GM23248 (cell line): ENCODE measurements around the gene RAPGEF4. TPM values are rescaled to one million over a fixed set of nuclear protein-coding genes. Genes with fewer than 3 reads are reported as not detected.
A peak's percentile ranks its signal among the peaks of the same experiment; 100 is the strongest.

Experiments
- DNase-seq: peaks from one replicate; pipeline ENCODE4 v3.0.0-alpha.2; 2015
- H2AFZ ChIP-seq: fragments of 200-600 bp; sonication (generic); 2 replicates; pipeline ENCODE4 v1.6.1; 2016; ENCODE audit warnings: antibody characterized with exemption
- H3F3A ChIP-seq: fragments of 200-600 bp; sonication (generic); 2 replicates; pipeline ENCODE4 v1.6.1; 2016; ENCODE audit warnings: mild to moderate bottlenecking, antibody characterized with exemption, mixed run types; ENCODE audit not compliant: insufficient read depth
- H3K27ac ChIP-seq: fragments of 200-600 bp; sonication (generic); 2 replicates; pipeline ENCODE4 v1.5.1; 2016; ENCODE audit warnings: mild to moderate bottlenecking
- H3K27me3 ChIP-seq: fragments of 200-600 bp; sonication (generic); replicated peaks from 2 replicates; pipeline ENCODE4 v1.6.1; 2016; ENCODE audit warnings: mild to moderate bottlenecking; ENCODE audit not compliant: insufficient read depth
- H3K36me3 ChIP-seq: fragments of 200-600 bp; sonication (generic); 2 replicates; pipeline ENCODE4 v1.6.1; 2016; ENCODE audit warnings: low read depth, mild to moderate bottlenecking
- H3K4me1 ChIP-seq: fragments of 200-600 bp; sonication (generic); 2 replicates; pipeline ENCODE4 v1.6.1; 2016; ENCODE audit warnings: mild to moderate bottlenecking; ENCODE audit not compliant: insufficient read depth
- H3K4me2 ChIP-seq: fragments of 200-600 bp; sonication (generic); one replicate; pipeline ENCODE4 v1.6.1; 2016; ENCODE audit warnings: mild to moderate bottlenecking; ENCODE audit not compliant: unreplicated experiment
- H3K4me3 ChIP-seq: fragments of 200-600 bp; sonication (generic); 2 replicates; pipeline ENCODE4 v1.5.1; 2016; ENCODE audit warnings: mild to moderate bottlenecking
- H3K79me2 ChIP-seq: fragments of 200-600 bp; sonication (generic); 2 replicates; pipeline ENCODE4 v1.6.1; 2016; ENCODE audit warnings: mild to moderate bottlenecking; ENCODE audit not compliant: insufficient read depth
- H3K9ac ChIP-seq: fragments of 200-600 bp; sonication (generic); 2 replicates; pipeline ENCODE4 v1.6.1; 2016; ENCODE audit warnings: mild to moderate bottlenecking
- H3K9me2 ChIP-seq: fragments of 200-600 bp; sonication (generic); 2 replicates; pipeline ENCODE4 v1.6.1; 2016; ENCODE audit warnings: mixed run types, mild to moderate bottlenecking, moderate library complexity; ENCODE audit not compliant: insufficient read depth
- H3K9me3 ChIP-seq: fragments of 200-600 bp; sonication (generic); one replicate; pipeline ENCODE4 v1.6.1; 2017; ENCODE audit warnings: low read depth
- H4K20me1 ChIP-seq: fragments of 200-600 bp; sonication (generic); 2 replicates; pipeline ENCODE4 v1.6.0; 2016; ENCODE audit not compliant: insufficient read depth
- EZH2 ChIP-seq: fragments of 200-600 bp; sonication (generic); IDR thresholded peaks from 2 replicates; pipeline ENCODE4 v1.6.1; 2018; ENCODE audit warnings: antibody characterized with exemption, mild to moderate bottlenecking; ENCODE audit not compliant: insufficient read depth, poor library complexity, severe bottlenecking
- EZH2phosphoT487 ChIP-seq: fragments of 200-600 bp; sonication (generic); IDR thresholded peaks from 2 replicates; pipeline ENCODE4 v1.6.1; 2018; ENCODE audit warnings: antibody characterized with exemption, moderate library complexity, mild to moderate bottlenecking, low read depth; ENCODE audit not compliant: insufficient read depth
- WGBS, 2 experiments: methylation state at CpG; one replicate each; pipeline ENCODE4 v1.1.6; 2015 to 2017; ENCODE audit warnings: low lambda C conversion rate in 2 of 2, low coverage in 1 of 2; ENCODE audit errors: missing lambda C conversion rate in 2 of 2; 5-methylcytosine and 5-hydroxymethylcytosine counted together
- in situ Hi-C: fragments of 300-500 bp; cut with MboI; formaldehyde crosslinking; loops from 2 replicates; pipeline ENCODE4 v1.15.0; 2020
- polyA plus RNA-seq: library from polyadenylated mRNA; unstranded; fragments of >200 nt; fragmentation: Nextera tagmentation; extraction: Ambion mirVana; gene quantifications from 2 replicates; pipeline ENCODE4 v1.2.1, GENCODE V29; 2016
- total RNA-seq: library from RNA; depleted of rRNA; stranded (reverse); fragments of >200 nt; shearing (Covaris generic); gene quantifications from 2 replicates; pipeline ENCODE4 v1.2.3, GENCODE V29; 2014

RAPGEF4 gene
- total and polyA plus RNA-seq, 2 experiments from 2014 or later, result 2.2 TPM; not detected in 1

GRCh38 chr2:172730411-172730810 lies 5.2 kb upstream of the RAPGEF4 start:
- in situ Hi-C loops, result no loop called here
- peaks cover 4% of the 10 kb centered on the region; the same call in 1 of the 2 replicates for H3K27me3 ChIP-seq
- no peak for DNase-seq
- WGBS, 2 experiments, result 81% methylated on average over 2 of the region's 2 CpGs
- H2AFZ ChIP-seq, result no peak overlapping the region
- no peaks in the 10 kb centered on the region for H3K4me1 ChIP-seq
- no peaks in the 10 kb centered on the region for H4K20me1 ChIP-seq
- no peak overlapping the region for H3K9ac ChIP-seq
- H3F3A ChIP-seq, result no peaks in the 10 kb centered on the region
- H3K9me2 ChIP-seq, result no peaks in the 10 kb centered on the region
- no peak overlapping the region for H3K4me2 ChIP-seq
- H3K9me3 ChIP-seq, result no peaks in the 10 kb centered on the region
- H3K36me3 ChIP-seq, result no peaks in the 10 kb centered on the region
- H3K4me3 ChIP-seq, result no peak overlapping the region
- no peak overlapping the region for H3K27ac ChIP-seq
- no peaks in the 10 kb centered on the region for H3K79me2 ChIP-seq
- TF ChIP-seq EZH2 (no peak), EZH2phosphoT487 (no peak)

GRCh38 chr2:172734711-172735581 lies 699 bp upstream of the RAPGEF4 start:
- no peaks in the 10 kb centered on the region for H3K79me2 ChIP-seq
- peak overlapping the region; percentile 78 for H3K4me2 ChIP-seq
- no peaks in the 10 kb centered on the region for H3K9me2 ChIP-seq
- WGBS, 2 experiments, result 37 to 41% methylated on average over 24 of the region's 24 CpGs
- in situ Hi-C loops, result no loop called here
- no peaks in the 10 kb centered on the region for H3K4me1 ChIP-seq
- H3K27ac ChIP-seq, result no peak overlapping the region
- H3K27me3 ChIP-seq, result peaks cover 17% of the 10 kb centered on the region
- H3K9ac ChIP-seq, result no peak overlapping the region
- no peaks in the 10 kb centered on the region for H3K36me3 ChIP-seq
- no peaks in the 10 kb centered on the region for H3K9me3 ChIP-seq
- peak; percentile 23 for DNase-seq
- TF ChIP-seq EZH2phosphoT487, result no peak
- no peak for TF ChIP-seq EZH2
- no peaks in the 10 kb centered on the region for H3F3A ChIP-seq
- H4K20me1 ChIP-seq, result no peaks in the 10 kb centered on the region
- H2AFZ ChIP-seq, result peak overlapping the region; percentile 43; the same call in 1 of the 2 replicates
- H3K4me3 ChIP-seq, result peak overlapping the region; percentile 63

DNA sequence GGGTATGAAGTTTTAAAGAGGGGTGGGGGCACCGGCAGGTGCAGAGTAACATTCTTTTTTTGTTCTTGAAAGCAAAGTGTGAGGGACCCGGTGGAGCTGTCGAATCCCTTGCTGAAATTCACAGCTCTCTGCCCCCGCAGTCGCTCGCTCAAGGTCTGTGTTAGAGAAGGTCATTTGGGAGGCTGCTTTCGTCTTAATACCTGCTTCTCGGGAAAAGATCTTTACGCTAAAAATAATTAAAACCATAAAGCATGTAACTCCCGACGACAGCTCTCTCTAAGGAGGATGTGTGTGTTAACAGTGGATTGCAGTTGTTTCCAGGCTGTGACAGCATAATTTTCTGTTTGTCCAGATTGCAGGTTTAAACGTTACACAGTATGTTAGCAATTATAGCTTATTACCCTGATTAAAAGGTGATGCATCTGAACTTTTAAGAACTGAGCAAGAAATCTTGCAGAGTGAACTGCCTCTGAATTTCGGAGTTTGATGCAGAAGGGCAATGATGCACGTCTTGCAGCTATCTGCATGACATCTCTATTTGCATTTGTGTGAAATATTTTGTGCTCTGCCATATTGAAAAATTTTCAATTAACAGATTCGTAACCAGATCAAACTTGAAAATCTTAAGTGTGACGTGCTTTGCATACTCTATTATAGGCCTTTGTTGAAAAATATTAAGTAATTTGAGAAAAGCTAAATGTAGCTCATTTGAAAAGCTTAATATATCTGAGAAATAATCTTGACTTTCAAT lies 954 bp downstream of the RAPGEF4 start:
- 67 to 68% methylated on average over 16 of the region's 16 CpGs for WGBS, 2 experiments
- no peaks in the 10 kb centered on the region for H4K20me1 ChIP-seq
- in situ Hi-C loops, result no loop called here
- H3K36me3 ChIP-seq, result no peaks in the 10 kb centered on the region
- DNase-seq, result no peak
- peak overlapping the region; percentile 78 for H3K4me2 ChIP-seq
- no peak overlapping the region for H3K9ac ChIP-seq
- TF ChIP-seq EZH2 (no peak), EZH2phosphoT487 (no peak)
- H3K4me1 ChIP-seq, result no peaks in the 10 kb centered on the region
- H3K79me2 ChIP-seq, result no peaks in the 10 kb centered on the region
- H3K4me3 ChIP-seq, result peak overlapping the region; percentile 63; the same call in 1 of the 2 replicates
- H3K9me2 ChIP-seq, result no peaks in the 10 kb centered on the region
- H2AFZ ChIP-seq, result no peak overlapping the region; the same call in 1 of the 2 replicates
- H3K9me3 ChIP-seq, result no peaks in the 10 kb centered on the region
- H3K27ac ChIP-seq, result no peak overlapping the region
- peaks cover 17% of the 10 kb centered on the region for H3K27me3 ChIP-seq
- H3F3A ChIP-seq, result no peaks in the 10 kb centered on the region

DNA sequence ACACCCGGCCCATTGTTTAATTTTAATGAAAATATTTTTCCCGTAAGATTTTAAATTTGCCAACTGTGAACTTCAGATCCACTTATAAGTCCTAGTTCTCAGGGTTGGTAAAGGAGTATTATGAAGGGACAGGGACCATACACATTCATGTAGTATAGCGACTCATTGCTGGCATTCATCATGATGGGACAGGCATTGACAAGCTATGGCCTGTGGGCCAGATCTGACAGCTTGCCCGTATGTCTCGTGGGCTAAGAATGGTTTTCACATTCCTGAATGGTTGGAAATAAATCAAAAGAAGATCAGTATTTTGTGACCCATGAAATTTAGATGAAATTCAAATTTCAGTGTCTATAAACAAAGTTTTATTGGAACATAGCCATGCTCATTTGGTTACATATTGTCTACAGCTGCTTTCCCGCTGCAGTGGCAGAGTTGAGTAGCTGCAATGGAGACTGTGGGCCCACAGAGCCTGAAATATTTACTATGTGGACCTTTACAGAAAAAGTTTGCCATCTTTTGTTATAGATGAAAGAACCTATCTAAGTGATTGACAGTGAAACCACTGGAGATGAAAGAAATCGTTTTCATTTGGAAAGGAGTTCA lies 4.1 kb downstream of the RAPGEF4 start:
- Histone ChIP-seq H4K20me1 (no peaks in the 10 kb centered on the region), H3K27me3 (peaks cover 13% of the 10 kb centered on the region), H3K27ac (no peak overlapping the region), H3K4me2 (no peak overlapping the region), H3K4me1 (no peaks in the 10 kb centered on the region), H3K9ac (no peak overlapping the region), H3K4me3 (no peak overlapping the region), H3K36me3 (no peaks in the 10 kb centered on the region), H3K9me2 (no peaks in the 10 kb centered on the region), H3K9me3 (peaks cover 4% of the 10 kb centered on the region), H2AFZ (no peak overlapping the region), H3K79me2 (no peaks in the 10 kb centered on the region), H3F3A (no peaks in the 10 kb centered on the region)
- TF ChIP-seq EZH2phosphoT487 (no peak), EZH2 (no peak)
- WGBS, 2 experiments, result 73 to 74% methylated on average over 7 of the region's 7 CpGs
- in situ Hi-C loops, result no loop called here
- DNase-seq, result no peak
